Jurkat, Clone E6-1 (cell line): ENCODE data around the gene SHANK1.
A peak's percentile ranks its signal among the peaks of the same experiment; 100 is the strongest.

Experiments used
- DNase-seq: peaks from one replicate; pipeline ENCODE4 v3.0.0-alpha.2; 2011; ENCODE audit warnings: low read depth, low spot score
- H3K4me3 ChIP-seq: 2 replicates; pipeline ENCODE4 v1.5.1; 2011; ENCODE audit warnings: mild to moderate bottlenecking, low read length, control low read depth, moderate library complexity

Gene SHANK1

GRCh38 chr19:50717026-50717723, 2.4 kb downstream of the SHANK1 start:
- DNase-seq, result no peak
- H3K4me3 ChIP-seq, result no peak overlapping the region

- DNase-seq, result no peak
These were observed 3.2 kb downstream of the SHANK1 start for GRCh38 chr19:50716178-50717025.

GRCh38 chr19:50713556-50714236, 5.9 kb downstream of the SHANK1 start:
- DNase-seq, result peak; percentile 55
- H3K4me3 ChIP-seq, result peak overlapping the region; percentile 4

More at GRCh38 chr19:50716178-50717025, 3.2 kb downstream of the SHANK1 start:
- H3K4me3 ChIP-seq, result no peak overlapping the region

- peak overlapping the region; percentile 4 for H3K4me3 ChIP-seq
- peak; percentile 86 for DNase-seq
These were observed 6.8 kb downstream of the SHANK1 start for GRCh38 chr19:50712833-50713232.

GRCh38 chr19:50711805-50712204, 7.8 kb downstream of the SHANK1 start:
- H3K4me3 ChIP-seq, result no peak overlapping the region
- DNase-seq, result no peak

- no peak overlapping the region for H3K4me3 ChIP-seq
- DNase-seq, result no peak
These were observed 8.4 kb downstream of the SHANK1 start for GRCh38 chr19:50711196-50711595.

GRCh38 chr19:50710612-50711011, 9.0 kb downstream of the SHANK1 start:
- H3K4me3 ChIP-seq, result no peak overlapping the region
- no peak for DNase-seq

- DNase-seq, result no peak
- no peak overlapping the region for H3K4me3 ChIP-seq
These were observed 9.5 kb downstream of the SHANK1 start for GRCh38 chr19:50710094-50710493.

- no peak for DNase-seq
- no peak overlapping the region for H3K4me3 ChIP-seq
These were observed 11.3 kb downstream of the SHANK1 start for GRCh38 chr19:50708179-50708879.

- H3K4me3 ChIP-seq, result no peak overlapping the region
- no peak for DNase-seq
These were observed 13.2 kb downstream of the SHANK1 start for GRCh38 chr19:50706387-50706786.

- DNase-seq, result peak; percentile 71
- no peak overlapping the region for H3K4me3 ChIP-seq
These were observed 14.1 kb downstream of the SHANK1 start for GRCh38 chr19:50705422-50706019.

- DNase-seq, result no peak
- no peak overlapping the region for H3K4me3 ChIP-seq
These were observed 15.4 kb downstream of the SHANK1 start for GRCh38 chr19:50703915-50704796.

- no peak for DNase-seq
- no peak overlapping the region for H3K4me3 ChIP-seq
These were observed 16.5 kb downstream of the SHANK1 start for GRCh38 chr19:50702871-50703829.

- no peak overlapping the region for H3K4me3 ChIP-seq
- DNase-seq, result no peak
These were observed 17.3 kb downstream of the SHANK1 start for GRCh38 chr19:50702158-50702870.

GRCh38 chr19:50701367-50701985, 18.1 kb downstream of the SHANK1 start:
- H3K4me3 ChIP-seq, result no peak overlapping the region
- no peak for DNase-seq
